Ovary (tissue), 3 donors: ENCODE data around the gene CUTA.
"Not testable (repeated sequence)": the region's sequence is repeated elsewhere in the genome, so short reads cannot be mapped to it uniquely, and the experiment has no call there.

Experiments used
- EP300 ChIP-seq: sonication (generic); formaldehyde crosslinking; IDR thresholded peaks from one replicate; pipeline ENCODE4 v1.6.1; 2017; ENCODE audit warnings: antibody characterized with exemption
- TF ChIP-seq, protein P1 (sequence below), 3 donors: fragments of 450-650 bp in 2 of 3; fragments of 200-600 bp in 1 of 3; IDR thresholded peaks; one replicate each; pipeline versions ENCODE4 v1.5.1 to v1.8.0; 2016 to 2022; ENCODE audit warnings: antibody characterized with exemption in 3 of 3, mild to moderate bottlenecking in 1 of 3
- donor health status: DM: no; HTN: no; CAD: no.

DNA sequence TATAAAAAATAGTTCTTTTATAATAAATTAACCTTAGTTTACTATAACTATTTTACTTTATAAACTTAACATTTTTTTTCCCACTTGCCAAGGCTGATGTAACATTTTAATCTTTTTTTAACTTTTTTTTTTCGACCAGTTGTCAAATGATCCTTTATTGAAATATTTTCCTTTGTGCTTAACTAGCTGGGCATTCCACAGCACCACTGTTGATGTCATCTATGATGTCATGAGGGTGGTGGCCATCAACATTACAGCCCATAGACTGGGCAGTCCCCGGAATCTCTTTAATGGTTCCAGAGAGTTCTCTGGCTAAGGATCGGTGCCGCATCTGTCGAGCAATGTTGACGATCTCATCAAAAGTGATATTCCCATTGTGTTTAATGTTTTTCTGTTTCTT is 18.0 kb downstream of the CUTA start:
- TF ChIP-seq, protein P1, sequence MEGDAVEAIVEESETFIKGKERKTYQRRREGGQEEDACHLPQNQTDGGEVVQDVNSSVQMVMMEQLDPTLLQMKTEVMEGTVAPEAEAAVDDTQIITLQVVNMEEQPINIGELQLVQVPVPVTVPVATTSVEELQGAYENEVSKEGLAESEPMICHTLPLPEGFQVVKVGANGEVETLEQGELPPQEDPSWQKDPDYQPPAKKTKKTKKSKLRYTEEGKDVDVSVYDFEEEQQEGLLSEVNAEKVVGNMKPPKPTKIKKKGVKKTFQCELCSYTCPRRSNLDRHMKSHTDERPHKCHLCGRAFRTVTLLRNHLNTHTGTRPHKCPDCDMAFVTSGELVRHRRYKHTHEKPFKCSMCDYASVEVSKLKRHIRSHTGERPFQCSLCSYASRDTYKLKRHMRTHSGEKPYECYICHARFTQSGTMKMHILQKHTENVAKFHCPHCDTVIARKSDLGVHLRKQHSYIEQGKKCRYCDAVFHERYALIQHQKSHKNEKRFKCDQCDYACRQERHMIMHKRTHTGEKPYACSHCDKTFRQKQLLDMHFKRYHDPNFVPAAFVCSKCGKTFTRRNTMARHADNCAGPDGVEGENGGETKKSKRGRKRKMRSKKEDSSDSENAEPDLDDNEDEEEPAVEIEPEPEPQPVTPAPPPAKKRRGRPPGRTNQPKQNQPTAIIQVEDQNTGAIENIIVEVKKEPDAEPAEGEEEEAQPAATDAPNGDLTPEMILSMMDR (IDR thresholded peaks at IDR 0.05): not testable (repeated sequence)
- TF ChIP-seq EP300: not testable (repeated sequence)
